Stromal cell of bone marrow (primary cell): ENCODE data around the gene MITF.
"Not testable (repeated sequence)": the region's sequence is repeated elsewhere in the genome, so short reads cannot be mapped to it uniquely, and the experiment has no call there.

Source experiments
- DNase-seq: peaks from one replicate; pipeline ENCODE4 v3.0.0-alpha.2; 2012; ENCODE audit warnings: low read depth

The MITF gene

DNA sequence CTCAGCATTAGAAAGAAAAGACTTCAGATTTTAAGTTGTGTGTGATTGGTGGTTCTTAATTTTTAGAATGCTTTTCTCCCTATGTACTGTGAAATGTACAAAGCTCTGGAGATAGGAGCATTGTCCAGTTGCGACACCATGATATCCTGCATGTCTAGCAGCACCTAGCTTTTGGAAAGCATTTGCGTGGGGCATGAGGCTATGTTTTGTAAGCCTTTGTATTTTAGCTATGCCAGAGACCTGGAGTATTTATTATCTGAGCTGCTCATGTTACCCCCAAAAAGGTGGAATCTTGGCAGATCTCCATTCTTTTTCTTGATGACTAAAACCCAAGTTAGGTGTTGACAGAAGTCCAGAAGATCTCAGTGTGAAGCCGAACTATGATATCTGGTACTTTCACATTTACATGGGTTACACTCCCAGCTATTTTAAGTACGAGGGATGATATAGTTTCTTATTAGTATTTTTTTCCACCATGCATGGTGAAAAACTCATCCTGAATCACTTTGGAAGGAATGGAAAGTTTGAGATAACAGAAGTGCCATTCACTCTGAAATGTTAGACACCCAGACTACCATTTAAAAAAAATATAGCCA lies 133.6 kb downstream of the MITF start:
- DNase-seq = no peak

DNA sequence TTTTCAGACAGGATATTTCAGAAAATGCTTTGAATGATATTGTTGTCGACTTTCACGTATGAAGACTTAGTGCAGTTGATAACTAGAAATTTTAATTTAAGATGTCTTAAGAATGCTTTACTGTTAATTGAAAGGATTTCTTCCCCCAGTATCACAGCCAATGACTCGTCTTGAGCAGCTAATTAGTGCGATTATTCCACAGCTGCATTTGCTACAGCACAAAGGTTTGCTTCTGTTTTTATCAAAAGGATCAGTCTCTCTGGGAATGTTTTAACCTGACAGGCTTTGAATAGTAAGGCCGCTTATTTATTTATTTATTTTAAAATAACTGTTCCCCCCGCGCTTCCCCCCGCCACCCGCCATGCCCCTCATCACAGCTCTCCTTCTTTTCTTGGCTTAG lies 136.8 kb downstream of the MITF start:
- no peak for DNase-seq

DNA sequence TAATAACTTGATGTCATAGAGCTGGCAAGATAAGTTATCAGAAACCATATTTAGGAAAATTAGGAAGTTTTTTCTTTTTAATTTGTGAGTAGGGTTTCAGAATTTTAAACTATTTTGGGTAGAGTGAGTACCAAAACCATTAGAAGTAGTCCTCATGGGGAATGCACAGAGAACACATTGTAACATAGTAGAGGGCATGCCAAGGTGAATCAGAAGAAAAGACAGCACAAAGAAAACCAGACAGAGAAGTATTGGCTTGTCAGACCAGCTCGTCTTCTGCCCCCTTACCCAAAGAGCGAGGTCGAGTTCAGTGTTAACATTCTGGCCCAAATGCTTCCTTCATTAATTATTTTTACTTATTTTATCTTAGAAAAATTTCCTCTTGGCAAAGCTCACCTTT lies 139.0 kb downstream of the MITF start:
- no peak for DNase-seq

DNA sequence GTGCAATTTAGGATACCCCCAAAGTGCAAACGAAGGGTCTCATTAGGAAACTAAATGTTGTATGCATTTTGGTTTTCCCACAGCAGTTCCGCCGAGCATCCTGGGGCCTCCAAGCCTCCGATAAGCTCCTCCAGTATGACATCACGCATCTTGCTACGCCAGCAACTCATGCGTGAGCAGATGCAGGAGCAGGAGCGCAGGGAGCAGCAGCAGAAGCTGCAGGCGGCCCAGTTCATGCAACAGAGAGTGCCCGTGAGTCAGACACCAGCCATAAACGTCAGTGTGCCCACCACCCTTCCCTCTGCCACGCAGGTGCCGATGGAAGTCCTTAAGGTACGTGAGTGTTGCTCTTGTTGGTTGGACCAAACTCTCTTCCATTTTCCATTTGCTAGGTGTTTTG lies 139.8 kb downstream of the MITF start:
- no peak for DNase-seq

DNA sequence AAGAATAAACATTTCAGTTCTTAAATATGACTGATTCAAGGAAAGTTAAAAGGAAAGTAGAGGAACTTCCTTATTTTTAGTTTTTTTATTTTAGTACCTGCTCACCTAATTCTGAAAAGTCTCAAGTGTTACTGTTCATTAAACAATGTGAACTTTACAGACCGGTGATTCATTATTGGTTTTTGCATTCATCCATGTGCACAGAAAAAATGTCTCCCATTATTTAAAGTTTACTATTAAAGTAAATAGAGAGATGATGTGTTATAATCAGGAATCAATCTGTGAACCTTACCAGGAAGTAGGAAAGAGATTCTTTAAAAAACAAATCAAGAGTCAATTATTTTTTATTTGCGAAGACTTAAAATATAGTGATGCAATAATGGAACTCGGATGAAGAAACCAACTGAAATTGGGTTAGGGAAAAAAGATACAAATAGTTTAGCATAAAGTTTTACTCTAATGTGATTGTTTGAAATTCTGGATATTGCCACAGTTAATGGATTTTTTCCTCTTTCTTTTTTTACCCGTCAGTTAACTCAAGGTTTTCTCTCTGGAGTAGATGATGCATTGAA lies 140.9 kb downstream of the MITF start:
- DNase-seq = no peak

DNA sequence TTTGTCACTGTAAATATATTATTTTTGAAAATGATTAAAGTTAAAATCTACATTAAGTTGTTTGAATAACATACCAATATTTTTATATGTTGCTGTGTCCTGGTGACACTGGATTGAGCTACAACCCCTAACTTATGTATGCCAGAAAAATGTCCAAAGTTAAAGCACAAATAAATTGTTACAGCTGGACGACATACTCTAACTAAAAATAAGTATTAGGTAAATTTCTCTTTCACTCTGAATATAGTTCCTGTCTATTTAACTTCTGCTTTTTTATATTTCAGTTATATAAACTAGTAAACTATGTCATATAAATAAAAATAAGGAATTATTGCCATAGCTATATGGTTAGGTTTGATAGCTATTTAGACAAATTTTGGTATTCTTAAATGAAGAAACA lies 141.8 kb downstream of the MITF start:
- no peak for DNase-seq

DNA sequence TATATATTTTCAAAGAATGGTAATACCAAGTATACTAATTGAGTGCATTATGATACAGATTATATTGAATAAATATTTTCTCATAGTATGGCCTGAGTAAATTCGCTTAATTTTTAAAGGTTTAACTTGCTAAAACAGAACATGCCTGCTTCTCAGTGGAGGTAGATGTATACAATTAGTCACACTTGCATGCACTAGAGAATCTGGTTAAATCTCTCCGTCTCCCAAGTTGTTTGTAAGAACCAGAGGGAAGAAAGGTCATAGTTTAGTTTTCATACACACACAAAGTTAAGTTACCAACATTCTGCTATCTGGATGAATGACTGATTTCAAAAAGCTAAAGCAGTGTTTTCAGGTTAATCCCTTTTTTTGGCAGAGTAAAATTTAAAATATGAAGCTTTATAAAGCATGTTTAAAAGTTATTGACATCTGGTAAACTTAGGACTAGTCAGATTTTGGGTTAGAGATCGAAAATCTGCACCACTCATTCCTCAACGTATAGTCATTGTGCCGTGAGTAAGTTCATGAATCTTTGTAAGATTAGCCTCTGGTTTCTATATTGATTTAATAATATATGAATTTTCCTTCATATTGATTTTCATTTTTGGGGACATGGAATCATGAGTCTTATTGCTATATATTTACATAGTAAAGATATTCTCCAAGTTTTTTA lies 142.6 kb downstream of the MITF start:
- DNase-seq = no peak

DNA sequence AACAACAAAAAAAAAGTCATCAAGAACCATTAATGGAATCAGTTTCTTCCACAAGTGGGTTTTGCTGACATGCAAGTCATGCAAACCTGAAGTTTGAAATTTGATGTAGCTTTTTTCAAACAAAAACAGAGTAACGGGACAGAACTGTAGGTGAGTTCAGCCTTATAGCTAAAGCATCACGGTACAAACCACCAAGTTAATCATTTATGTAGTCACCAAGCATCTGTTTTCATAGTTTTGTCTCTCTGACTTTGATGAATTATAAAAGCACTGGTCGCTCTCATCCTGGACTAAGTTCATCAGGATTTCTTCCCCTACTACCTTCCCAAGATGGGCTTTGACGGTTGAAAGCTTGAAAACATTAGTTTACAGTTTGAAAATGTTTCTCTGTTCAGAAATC lies 143.3 kb downstream of the MITF start:
- no peak for DNase-seq

DNA sequence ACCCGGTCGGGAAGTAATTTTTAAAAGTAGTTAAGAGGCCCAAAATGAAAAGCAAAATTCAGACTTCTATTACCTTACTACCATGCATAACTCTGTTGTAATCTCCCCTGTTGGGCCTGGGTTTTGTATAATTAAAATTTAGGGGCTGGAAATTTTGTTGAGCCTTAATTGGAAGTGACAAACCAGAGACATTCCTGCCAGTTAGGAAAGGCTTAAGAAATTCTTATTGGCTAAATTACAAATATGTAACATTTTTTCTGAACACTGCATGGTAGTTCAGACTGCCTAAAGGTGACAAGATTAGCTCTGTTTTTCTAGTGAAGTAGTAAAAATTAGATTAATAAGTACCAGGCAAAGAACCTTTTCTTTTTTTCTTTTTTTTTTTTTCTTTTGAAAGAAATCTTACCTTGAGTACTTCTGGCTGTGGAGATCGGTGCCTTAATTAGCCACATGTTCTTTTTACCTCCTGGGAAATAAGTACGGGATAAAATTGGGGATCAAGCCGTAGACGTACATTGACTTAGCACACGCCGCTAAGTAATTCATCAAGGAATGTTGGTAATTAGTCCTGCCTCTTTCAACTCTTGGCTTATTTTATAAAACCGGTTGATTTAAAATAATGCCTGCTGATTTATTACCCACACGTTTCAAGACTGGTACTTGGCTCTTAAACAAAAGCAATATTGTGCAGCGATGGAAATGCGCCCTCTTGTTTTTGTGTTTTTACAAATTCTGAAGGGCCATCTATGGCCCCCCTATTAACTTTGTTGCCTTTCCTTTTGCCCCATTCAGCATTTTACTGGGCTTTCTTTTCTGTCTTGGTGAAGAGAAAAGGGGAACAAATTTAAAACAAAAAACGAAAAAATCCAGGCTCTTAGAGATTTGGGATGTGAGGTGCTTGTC lies 149.0 kb downstream of the MITF start:
- DNase-seq = no peak

DNA sequence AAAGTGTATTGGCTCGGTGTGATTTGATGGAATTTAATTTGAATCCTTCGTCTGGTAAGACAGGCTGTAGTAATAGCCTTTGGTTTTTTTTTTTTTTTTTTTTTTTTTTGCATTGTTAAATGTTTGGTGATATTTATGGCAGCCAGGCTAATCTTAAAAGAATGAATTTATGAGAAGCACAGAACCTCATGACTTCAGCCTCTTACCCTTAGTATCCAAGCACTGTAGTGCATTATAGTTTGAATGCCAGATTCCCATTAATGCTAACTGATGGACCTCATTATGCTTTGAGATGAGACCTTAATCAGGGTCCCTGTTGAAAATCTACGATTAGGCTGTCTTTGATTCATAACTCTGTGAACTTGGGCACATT lies 149.7 kb downstream of the MITF start:
- no peak for DNase-seq

DNA sequence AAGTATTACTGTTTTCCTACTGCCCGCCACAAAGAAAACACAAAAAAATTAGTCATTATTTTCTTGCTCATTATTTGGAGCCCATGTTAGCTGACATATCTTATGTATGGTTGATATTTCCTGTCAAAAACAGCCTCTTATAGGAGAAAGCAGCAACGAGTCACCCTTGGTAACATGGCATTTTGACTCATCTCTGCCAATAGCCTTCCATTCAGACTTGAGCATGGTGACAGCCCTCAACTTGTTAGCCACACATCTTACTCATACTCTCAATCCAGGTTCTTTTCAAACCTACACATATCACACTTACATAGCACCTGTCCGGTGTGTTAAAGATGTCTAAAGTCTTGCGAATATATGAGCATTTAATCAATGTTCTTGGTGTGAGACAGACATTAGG lies 150.8 kb downstream of the MITF start:
- DNase-seq = peak; percentile 22

DNA sequence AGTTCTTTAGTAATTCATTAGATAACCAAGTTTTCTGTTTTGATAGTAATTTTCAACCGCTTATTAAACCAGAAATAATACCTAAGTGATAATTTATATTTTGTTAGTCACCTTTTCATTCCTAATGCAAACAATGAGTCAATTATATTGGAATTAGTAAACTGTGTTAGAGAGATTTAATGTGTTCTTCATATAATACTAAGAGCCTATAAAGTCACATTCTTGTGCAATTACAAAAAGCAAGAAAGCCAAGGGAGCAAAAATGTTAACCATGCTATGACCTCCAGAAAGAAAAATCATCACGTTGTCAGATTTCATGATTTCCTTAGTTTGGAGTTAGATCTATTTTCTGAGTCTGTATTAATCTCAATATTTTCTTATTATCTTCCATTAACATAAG lies 151.4 kb downstream of the MITF start:
- no peak for DNase-seq

DNA sequence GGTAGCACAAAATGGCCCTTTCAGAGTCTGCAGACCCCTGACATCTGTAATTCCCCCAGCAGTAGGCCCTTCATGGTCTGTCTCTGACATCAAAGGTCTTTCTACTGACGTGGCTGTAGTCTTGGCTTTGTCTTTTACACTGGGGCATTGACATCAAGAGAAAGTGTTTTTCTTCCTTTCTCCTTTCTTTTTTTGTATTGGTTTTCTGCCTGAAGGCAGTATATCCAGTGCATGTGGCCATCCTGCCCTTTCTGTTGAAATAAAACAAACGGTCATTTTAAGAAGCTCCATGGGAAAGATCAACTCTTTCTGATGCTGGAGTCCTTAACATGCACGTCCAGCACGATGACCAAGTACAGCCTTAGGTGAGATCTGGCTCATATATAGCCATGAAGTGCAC lies 153.4 kb downstream of the MITF start:
- no peak for DNase-seq

DNA sequence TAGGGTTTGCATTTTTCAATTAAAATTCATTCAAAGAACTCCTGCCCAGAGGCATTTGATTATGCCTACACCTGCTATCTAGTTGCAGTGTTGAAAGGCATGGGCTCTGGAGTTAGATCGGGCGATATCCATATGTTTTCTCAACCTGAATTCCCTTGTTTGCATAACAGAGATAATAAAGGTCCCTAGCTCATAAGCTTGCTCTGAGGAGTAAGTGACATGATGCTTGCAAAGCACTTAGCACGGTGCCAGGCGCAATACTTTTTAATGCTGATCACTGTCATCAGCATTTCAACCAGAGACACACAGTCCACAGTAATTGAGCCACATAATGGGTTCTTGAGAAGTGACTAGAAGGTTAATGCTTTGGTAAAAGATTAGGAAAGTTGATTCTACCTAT lies 154.0 kb downstream of the MITF start:
- no peak for DNase-seq

DNA sequence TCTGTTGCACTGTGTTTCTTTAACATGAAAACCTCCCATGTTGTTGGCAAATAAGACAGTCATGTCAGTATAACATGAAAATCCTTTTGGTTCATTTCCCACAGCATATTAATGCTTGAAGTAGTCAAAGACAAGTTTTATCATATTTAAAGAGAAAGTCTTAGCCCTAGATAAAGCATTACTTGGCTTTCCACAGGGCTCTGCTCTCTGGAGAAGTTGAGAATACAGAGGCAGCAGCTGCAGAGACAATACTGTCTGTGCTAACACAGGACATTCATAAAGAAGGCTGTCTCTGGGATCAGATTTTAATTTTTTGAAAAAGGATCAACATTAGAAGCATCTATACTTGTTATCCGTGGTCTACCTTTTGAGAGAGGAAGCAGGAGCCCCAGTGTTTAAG lies 156.8 kb downstream of the MITF start:
- no peak for DNase-seq

DNA sequence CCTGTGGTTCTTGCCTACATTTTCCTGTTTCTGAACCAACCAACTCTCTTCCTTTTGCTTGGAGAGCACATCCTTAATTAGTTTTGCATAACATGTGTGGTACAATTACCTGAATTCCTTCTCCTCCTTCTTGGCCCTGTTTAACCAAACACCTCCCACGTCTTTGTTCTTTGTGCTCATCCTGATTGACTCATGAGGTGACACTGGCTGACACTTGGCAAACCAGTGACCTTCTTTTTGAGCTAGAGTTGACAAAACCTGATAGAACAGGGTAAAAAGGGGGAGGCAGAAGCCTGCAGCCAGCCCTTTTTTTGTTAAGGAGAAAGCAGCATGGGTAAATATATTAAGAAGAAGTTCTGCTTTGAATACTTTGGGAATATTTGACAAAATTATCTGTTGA lies 161.1 kb downstream of the MITF start:
- no peak for DNase-seq

DNA sequence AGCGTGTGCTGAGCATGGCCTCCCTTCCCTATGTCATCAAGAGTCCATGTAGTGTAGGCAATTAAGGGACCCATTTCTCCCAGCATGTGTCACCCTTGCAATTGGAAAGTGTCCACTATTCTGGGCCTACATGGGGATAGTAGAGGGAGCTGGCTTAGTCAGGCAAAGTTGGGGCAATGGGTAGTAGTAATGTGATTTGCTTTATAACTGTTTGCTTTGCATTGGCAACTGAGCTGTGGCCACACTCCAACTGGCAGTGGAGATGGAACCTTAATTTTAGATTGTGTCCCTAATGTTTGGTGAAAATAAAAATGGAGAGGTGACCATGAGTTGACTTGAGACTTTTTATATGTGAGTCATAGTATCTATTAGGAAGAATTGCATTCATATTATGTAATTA lies 162.5 kb downstream of the MITF start:
- DNase-seq = no peak

DNA sequence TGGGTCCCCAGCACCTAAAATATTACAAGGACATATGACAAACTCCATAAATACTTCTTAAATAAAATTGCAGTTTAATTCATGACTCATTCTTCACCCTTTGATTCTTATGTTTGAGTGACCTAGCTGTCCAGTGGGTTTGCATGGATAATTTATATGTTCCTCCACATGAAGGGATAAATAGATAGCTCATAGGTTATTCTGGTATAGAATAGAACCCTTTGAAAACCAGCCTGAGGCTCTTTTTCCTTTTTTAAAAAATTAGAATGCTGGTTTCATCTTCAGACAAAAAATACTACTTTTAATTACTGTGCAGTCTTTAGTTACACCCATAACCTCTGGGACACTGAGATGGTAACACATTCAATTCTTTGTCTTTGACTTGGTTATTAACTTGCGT lies 163.1 kb downstream of the MITF start:
- DNase-seq = no peak

DNA sequence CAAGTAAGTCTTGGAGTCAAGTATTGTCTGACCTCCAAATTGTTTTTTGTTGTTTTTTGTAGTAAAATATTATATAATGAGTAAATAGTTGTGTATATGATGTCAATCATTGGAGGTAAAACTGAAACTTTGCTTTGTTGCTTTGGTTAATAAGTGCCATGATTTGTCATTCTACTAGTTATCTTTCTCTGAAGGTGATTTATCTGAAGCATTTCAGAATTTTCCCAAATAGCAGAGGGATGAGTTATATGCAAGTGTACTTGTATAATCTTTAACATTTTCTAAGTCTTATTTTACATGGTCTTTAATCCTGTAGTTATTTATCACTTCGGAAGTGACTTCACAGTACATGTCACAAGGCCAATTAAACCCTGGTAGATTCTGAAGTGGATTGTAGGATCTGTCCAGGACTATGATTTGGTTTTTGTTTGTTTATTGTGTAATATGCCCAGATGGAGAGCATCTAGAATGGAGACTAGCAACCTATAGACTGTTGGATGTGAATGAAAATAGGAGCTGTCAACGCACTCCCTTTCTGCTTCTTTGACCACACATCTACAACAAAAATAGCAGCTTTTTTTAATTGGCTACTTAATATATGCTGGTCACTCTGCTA lies 167.2 kb downstream of the MITF start:
- no peak for DNase-seq

DNA sequence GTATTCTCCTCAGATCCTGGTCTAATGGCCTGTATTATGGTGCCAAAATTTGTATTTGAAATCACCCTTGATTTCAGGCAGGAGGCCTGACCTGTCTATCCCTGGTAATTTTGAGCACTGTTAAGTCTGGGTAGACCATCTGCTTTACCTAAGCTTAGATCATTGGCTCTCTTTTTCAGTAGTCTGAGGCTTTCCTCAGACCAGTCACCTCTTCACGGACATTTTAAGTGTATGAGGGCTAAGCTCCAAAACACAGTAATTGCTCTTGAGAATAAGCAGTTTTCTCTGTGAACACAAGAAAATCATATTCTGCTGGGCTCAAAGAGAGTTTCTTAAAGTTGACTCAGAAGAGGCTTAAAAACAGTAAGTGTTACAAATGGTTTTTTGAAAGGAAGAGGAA lies 168.3 kb downstream of the MITF start:
- no peak for DNase-seq

DNA sequence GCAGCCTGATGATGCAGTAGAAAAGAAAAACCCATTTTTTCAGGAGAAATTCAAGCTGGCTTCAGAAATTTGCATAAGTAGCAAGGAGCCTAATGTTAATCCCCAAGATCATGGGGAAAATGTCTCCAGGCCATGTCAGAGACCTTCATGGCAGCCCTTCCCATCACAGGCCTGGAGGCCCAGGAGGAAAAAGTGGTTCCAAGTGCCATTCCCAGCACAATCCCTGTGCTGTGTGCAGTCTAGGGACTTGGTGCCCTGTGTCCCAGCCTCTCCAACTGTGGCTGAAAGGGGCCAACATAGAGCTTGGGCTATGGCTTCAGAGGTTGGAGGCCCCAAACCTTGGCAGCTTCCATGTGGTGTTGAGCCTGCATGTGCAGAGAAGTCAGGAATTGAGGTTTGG lies 170.6 kb downstream of the MITF start:
- DNase-seq = not testable (repeated sequence)

DNA sequence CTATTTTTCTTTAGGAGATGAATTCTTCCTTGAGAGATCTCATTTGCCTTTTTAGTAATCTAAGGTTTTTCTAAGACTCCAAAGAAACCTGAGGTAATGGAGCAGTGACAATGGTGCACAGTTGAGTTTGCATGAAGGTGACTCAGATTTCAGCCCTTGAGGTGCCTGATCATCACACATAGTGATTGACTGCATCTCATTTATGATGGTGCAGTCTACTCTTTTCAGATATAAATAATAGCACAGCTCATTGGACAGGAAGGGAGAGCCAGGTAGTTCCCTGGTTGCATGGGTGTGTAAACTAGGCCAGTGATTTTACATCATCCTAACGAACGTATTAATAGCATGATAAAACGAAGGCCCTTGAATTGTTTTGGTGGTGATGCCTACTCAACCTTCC lies 174.2 kb downstream of the MITF start:
- no peak for DNase-seq

DNA sequence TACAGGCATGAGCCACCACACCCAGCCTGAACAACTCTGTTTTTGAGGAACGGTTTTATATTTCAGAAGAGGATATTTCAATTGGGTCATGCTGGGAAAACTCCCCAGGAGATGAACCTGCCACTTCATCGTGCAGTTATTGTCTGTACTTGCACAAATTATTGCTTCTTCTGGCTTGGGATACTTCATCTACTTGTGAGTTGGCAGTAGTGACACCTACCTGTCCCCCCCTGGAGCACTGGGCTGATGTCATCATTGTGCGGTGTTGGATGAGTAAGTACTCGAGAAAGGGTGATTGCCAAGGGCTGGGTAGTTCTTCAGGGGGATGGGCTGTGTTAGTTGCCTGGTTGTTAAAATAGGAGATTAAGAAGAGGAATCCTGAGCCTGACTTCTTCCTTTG lies 175.1 kb downstream of the MITF start:
- DNase-seq = no peak
